ENCODE measurements around the gene STAG3. TPM values are rescaled to one million over a fixed set of nuclear protein-coding genes. Genes with fewer than 3 reads are reported as not detected.

STAG3 gene
- total and polyA plus RNA-seq, 10 of the 15 experiments (the other 5 are each of a cell fraction or from before 2014, with no cell fraction given), result 73.0 to 306 (median 120) TPM

GRCh38 chr7:100198266-100198665 lies 20.5 kb downstream of the STAG3 start:
- Histone ChIP-seq H3K4me2 (ENCODE audit: control insufficient read depth, insufficient read depth) (no peak overlapping the region), H3K27ac (ENCODE audit: control insufficient read depth, insufficient read depth) (no peak overlapping the region), H3K9ac (ENCODE audit: control insufficient read depth, insufficient read depth, low read length) (no peak overlapping the region), H2AFZ (ENCODE audit: control insufficient read depth, low read depth, low read length) (no peak overlapping the region), H3K4me1 (ENCODE audit: control insufficient read depth, insufficient read depth, low read length) (peaks cover 25% of the 10 kb centered on the region), H3K9me3 (replicated peaks; ENCODE audit: control insufficient read depth, insufficient read depth, low read length) (no peaks in the 10 kb centered on the region), H3K36me3 (ENCODE audit: control insufficient read depth in 2 of 2, insufficient read depth in 2 of 2, low read length in 1 of 2) (no peaks in the 10 kb centered on the region), H3K4me3 (no peak overlapping the region), H3K27me3 (replicated peaks in 1 of 2; ENCODE audit: control insufficient read depth in 2 of 2, insufficient read depth in 2 of 2, low read length in 1 of 2) (no peaks in the 10 kb centered on the region), H4K20me1 (ENCODE audit: control insufficient read depth, insufficient read depth) (no peaks in the 10 kb centered on the region), H3K79me2 (ENCODE audit: control insufficient read depth, insufficient read depth, low read length) (no peaks in the 10 kb centered on the region)
- no peak for DNase-seq (ENCODE audit: low read depth, low spot score)
- RAD21 ChIA-PET (ENCODE audit: unreplicated experiment), result no interaction called here
- POLR2A ChIA-PET, result interaction anchor here (5.6 kb wide), 1 partner anchor 14 kb away, joined by 86 read pairs; no protein-coding TSS in a partner anchor
- 92% methylated on average over 10 of the region's 10 CpGs for WGBS (ENCODE audit: insufficient coverage, insufficient replicate concordance, low lambda C conversion rate, missing lambda C conversion rate)
- CTCF ChIA-PET, result interaction anchor here (1.7 to 7.0 kb wide), 3 partner anchors 9 to 19 kb away, joined by 9 to 65 read pairs (median 26); no protein-coding TSS in a partner anchor
- no peak for FAIRE-seq
- no peak for ATAC-seq
- in situ Hi-C loops (cut with MboI), result no loop called here
- intact Hi-C loops (cut with micrococcal nuclease; ENCODE audit: unreplicated experiment), result no loop called here
- SMC1A ChIA-PET (ENCODE audit: uncharacterized antibody, unreplicated experiment), result interaction anchor here (5.2 to 7.0 kb wide), 2 partner anchors 11 to 12 kb away, joined by 54 to 112 read pairs; no protein-coding TSS in a partner anchor
- no TSS peak for BruUV-seq (replicated peaks)
- TF ChIP-seq HDAC2 (IDR thresholded peaks at IDR 0.05) (no peak), BMI1 (IDR thresholded peaks at IDR 0.05; ENCODE audit: borderline replicate concordance) (no peak), POLR2AphosphoS2 (IDR thresholded peaks at IDR 0.05; ENCODE audit: low read depth, low read length) (no peak), TARDBP (IDR thresholded peaks at IDR 0.05; ENCODE audit: borderline replicate concordance) (no peak), RFX5 (IDR thresholded peaks at IDR 0.05; ENCODE audit: low read depth, low read length) (no peak), TAF1 (IDR thresholded peaks at IDR 0.05; ENCODE audit: borderline replicate concordance, low read depth, low read length) (no peak), REST (IDR thresholded peaks at IDR 0.05; ENCODE audit: low read depth, low read length) (no peak), SKIL (IDR thresholded peaks at IDR 0.05; ENCODE audit: low read depth, poor library complexity, severe bottlenecking) (no peak), SP1 (IDR thresholded peaks at IDR 0.05; ENCODE audit: low read depth, low read length) (no peak), BCLAF1 (IDR thresholded peaks at IDR 0.05) (no peak), GATAD2B (conservative IDR thresholded peaks at IDR 0.05; ENCODE audit: low read depth) (no peak), E2F8 (IDR thresholded peaks at IDR 0.05; ENCODE audit: low read depth, partially characterized antibody) (no peak)
